Fibroblast of skin of right quadriceps (primary cell): ENCODE data around the gene LOXL3.

ENCODE experiments used
- DNase-seq: peaks from one replicate; pipeline ENCODE4 v3.0.0-alpha.2; 2013

Gene LOXL3

GRCh38 chr2:74504591-74504990 lies 49.2 kb downstream of the LOXL3 start:
- DNase-seq: no peak

DNA sequence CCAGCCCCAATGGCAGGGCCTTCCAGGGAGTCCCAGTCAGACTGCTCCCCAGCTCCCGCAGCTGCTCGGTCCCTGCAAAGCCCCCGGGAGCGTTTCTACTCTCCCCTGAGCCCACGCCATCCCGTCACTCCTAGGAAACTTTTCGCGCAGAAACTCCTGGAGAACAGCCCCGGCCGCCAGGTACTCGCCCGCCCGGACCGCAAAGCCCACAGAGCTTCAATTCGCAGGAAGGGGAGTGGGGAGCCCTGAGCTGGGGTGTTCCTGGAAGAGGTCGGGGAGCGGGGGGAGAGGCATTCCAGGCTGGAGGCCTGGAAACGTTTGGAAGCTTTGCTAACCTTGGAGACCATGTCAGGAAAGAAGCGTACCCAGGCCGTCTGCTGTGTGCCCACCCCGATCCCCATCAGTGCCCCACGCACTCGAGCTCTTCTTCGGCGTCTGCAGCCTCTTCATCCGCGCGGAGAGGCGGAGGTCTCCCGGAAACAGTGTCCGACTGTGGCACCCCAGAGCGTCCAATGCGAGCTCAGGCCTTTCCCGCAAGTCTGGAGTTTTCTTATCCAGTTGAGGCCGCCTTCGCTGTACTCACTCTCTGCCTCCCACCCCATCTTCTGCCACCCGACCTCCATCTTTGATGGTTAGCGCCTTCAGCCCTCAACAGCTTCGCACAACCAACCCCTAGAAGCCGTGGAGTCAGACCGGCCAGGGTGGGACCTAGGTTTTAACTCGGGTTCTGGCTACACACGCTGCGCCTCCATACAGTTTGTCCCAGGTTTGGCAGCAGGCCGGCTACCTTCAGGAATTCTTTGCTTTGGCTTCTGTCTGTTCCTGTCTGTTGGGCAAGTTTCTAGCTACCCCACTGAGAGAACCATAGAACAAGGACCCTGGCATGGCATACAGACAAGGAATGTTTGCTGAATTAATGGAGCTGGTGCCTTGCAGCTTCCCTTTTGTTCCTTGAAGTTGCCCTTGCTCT lies 50.0 kb downstream of the LOXL3 start:
- DNase-seq: no peak

DNA sequence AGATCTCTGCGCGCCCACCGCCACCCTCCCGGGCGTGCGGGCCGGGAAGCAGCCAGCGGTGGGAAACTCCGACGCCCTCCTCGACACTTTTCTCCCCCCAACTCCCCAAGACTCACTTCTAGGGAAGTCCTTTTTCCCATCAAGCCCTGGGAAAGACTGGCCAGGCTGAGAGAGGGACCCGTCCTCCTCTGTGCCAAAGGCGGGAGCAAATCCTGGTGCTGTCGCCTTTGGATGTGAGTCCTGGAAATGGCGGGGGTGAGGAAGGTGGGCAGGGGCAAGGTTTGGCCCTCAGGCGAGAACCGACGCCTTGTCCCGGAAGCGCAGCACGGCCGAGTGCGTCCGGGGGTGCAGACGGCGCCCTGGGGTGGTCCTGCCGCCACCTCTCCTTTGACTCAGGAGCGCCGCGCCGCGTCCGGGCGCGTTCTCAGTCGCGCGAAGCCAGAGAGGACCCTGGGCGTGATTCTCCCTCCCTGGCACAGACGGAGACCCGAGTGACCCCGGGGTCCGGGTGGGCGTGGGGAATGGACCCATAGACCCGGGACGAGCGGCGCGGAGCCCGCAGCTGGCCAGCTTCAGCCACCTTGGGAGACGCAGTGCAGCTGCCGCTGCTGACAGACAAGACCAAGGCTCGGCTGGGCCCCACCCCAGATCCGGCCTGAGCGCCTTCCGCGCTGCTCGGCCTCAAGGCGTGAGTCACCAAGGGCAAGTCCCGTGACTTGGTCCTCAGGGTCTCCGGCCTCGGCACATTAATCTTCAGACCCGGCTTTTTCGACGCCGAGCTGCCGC lies 50.8 kb downstream of the LOXL3 start:
- peak; percentile 66 for DNase-seq

- DNase-seq: no peak
Measured at GRCh38 chr2:74502147-74502719, 51.5 kb downstream of the LOXL3 start.

GRCh38 chr2:74501335-74502071 lies 52.2 kb downstream of the LOXL3 start:
- no peak for DNase-seq

- no peak for DNase-seq
Measured at GRCh38 chr2:74500578-74500946, 53.2 kb downstream of the LOXL3 start.

GRCh38 chr2:74499940-74500577 lies 53.7 kb downstream of the LOXL3 start:
- no peak for DNase-seq

DNA sequence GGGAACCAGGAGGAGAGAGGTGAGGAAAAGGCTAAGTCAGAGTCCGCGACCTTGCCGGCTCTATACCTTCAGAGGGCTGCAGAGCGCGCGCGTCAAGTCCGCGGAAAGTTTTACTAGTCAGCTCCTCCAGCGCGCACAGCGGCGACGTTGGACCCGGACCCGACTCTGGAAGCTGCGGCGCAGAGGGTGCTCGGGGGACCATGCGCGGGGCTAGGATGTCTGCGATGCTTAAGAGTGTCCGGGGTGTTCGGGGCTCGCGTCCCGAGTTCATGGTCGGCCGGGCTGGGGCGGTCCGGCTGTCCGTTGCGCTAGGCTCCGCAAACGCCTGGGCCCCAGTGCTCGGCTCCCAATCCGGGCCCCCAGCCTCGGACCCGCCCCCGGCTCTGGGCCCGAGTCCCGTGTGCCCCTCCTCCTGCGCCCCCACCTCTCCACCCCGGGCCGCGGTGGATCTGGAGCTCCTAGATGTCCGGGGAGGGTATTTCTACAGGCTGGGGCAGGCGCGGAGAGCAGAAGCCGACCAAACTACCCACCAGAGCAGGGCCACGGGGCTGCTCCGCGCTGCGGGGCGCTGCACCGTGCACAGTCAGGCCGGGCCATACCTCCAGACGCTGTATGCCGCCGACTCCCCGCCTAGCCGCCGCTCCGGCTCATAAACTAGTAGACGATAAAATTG lies 54.3 kb downstream of the LOXL3 start, which contains the start of gene LBX2:
Gene LBX2 (minus strand): TSS at position 337 of the 673 bp plus-strand sequence. CDS start 66 bp downstream, at position 271.
- no peak for DNase-seq

- no peak for DNase-seq
Measured at GRCh38 chr2:74498500-74499266, 55.1 kb downstream of the LOXL3 start.

DNA sequence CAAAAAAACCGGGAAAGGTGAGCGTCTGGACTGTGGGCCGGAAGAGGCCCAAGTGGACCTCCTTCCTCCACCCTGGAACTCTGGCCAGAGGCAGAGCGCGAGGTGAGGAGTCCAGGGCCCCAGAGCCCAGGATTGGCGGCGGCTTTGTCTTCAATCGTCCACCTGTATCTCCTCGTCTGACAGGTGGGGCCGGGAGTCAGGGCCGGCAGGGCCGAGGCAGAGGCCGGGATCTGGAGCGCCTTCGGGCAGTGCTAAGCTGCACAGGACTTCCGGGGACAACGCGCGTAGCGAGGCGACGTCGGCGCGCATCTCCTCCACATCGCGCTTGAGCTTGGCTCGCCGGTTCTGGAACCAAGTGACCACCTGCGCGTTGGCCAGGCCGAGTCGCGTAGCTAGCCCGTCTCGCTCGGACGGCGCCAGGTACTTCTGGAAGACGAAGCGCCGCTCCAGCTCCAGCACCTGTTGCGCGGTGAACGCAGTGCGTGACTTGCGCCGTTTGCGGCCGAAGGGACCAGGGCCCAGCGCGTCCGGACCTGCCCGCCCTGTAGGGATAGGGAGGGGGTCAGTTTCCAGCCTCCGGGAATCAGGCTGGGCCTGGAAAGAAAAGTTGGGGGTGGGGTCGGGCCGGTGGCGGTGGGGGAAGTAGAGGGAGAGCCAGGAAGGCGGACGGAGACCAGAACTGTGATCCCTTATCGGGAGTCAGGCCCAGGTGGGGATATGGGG lies 55.8 kb downstream of the LOXL3 start:
- DNase-seq: no peak

- no peak for DNase-seq
Measured at GRCh38 chr2:74496997-74497776, 56.6 kb downstream of the LOXL3 start.

DNA sequence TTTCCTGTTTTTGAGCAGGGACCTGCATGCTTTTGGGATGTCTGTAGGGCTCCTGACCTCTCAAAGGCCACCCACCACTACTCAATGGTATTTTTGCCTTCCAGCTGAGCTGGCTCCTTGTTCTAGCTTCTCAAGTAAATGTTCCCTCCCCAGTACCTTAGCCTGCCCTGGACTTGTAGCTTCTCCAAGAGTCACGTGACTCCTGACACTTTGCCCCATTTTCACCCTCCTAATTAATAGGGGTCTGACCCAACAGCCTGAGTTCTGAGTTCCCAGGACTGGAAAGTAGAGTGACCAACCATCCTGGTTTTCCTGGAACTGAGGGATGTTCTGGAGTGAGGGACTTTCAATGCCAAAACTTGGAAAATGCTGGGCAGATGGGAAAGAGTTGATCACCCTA lies 58.3 kb downstream of the LOXL3 start:
- no peak for DNase-seq

GRCh38 chr2:74493546-74493945 lies 60.2 kb downstream of the LOXL3 start:
- DNase-seq: no peak

- no peak for DNase-seq
Measured at GRCh38 chr2:74491648-74492544, 61.8 kb downstream of the LOXL3 start.

GRCh38 chr2:74489906-74490305 lies 63.8 kb downstream of the LOXL3 start:
- no peak for DNase-seq

GRCh38 chr2:74488643-74489481 lies 64.9 kb downstream of the LOXL3 start:
- no peak for DNase-seq

DNA sequence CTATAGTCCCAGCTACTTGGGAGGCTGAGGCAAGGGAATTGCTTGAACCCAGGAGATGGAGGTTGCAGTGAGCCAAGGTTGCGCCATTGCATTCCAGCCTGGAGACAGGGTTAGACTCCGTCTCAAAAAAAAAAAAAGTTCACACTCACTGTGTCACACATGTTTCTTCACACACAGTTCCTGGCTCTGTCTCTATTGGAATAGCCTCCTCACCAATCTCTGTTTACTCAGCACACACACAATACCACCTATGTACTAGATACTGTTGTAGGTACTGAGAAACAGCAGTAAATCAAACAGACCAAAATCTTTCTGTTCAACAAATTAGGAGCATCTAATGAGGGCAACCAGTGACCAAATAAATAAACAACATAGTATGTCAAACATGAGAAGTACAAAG lies 67.6 kb downstream of the LOXL3 start:
- no peak for DNase-seq
